Measurements from ENCODE around the gene RBMS1.

The RBMS1 gene, protein sequence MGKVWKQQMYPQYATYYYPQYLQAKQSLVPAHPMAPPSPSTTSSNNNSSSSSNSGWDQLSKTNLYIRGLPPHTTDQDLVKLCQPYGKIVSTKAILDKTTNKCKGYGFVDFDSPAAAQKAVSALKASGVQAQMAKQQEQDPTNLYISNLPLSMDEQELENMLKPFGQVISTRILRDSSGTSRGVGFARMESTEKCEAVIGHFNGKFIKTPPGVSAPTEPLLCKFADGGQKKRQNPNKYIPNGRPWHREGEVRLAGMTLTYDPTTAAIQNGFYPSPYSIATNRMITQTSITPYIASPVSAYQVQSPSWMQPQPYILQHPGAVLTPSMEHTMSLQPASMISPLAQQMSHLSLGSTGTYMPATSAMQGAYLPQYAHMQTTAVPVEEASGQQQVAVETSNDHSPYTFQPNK

DNA sequence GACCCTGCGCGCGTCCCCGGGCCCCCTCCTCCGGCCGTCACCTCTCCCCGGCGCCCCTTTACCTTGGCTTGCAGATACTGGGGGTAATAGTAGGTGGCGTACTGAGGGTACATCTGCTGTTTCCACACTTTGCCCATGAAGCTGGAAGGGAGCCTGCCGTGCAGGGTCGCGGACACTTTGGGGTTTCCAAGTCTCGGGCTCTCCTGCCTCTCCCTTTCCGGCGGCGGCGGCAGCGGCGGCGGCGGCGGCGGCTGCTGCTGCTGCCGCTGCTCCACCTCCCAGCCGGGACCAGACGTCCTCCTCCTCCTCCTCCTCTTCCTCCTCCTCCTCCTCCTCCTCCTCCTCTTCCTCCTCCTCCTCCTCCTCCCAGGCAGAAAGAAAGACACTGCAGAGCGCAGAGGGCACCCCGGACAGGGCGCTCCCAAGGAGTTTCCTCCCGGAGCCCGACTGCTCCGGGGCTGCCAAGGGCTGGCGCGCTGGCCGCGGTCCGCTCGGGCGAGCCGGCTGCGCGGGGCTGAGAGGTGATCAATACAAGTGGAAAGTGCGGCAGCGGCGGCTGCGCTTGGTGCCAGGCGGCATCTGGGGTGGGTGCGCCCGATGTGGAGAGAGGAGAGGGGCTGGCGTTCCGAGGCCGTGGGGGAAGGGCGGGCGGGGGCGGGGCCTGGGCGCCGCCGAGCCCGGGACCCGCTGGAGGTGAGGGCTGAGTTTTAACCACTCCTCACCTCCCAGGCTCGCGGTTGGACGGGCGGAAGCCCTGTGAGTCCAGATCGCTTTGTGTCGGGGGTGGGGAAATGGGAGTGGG is at the start of gene RBMS1:
Gene RBMS1, minus strand, starts transcription at position 581 of the 802 bp plus-strand sequence. Its CDS starts 444 bp downstream, at position 137.
- CTCF ChIA-PET = no interaction called here

DNA sequence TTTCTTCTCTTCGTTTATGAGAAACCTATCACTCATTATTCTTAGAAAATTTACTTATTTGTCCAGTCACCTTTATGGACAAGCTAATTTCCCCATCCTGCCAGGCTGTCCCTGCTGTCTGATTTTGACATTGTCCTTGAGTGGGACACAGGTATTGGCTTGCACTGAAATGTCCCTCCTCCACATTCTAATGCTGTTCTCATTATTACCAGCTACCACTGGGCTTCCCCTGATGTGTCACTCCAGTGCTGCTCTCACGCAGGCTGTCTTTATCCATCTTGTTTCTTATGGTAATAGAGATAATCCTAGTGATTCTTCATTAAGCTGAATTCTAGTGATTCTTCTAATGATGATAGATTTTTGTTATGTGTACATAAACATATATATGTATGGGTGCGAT is 48.1 kb upstream of the RBMS1 start:
- no peak for DNase-seq (ENCODE audit: low read depth, low spot score)
- ChIA-PET POLR2A (no interaction called here), CTCF (interaction anchor here (0.8 to 1.2 kb wide), 2 partner anchors 9 to 428 kb away, joined by 3 to 4 read pairs; no protein-coding TSS in a partner anchor)
- TF ChIP-seq, protein P1, sequence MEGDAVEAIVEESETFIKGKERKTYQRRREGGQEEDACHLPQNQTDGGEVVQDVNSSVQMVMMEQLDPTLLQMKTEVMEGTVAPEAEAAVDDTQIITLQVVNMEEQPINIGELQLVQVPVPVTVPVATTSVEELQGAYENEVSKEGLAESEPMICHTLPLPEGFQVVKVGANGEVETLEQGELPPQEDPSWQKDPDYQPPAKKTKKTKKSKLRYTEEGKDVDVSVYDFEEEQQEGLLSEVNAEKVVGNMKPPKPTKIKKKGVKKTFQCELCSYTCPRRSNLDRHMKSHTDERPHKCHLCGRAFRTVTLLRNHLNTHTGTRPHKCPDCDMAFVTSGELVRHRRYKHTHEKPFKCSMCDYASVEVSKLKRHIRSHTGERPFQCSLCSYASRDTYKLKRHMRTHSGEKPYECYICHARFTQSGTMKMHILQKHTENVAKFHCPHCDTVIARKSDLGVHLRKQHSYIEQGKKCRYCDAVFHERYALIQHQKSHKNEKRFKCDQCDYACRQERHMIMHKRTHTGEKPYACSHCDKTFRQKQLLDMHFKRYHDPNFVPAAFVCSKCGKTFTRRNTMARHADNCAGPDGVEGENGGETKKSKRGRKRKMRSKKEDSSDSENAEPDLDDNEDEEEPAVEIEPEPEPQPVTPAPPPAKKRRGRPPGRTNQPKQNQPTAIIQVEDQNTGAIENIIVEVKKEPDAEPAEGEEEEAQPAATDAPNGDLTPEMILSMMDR (IDR thresholded peaks at IDR 0.05; ENCODE audit: insufficient read depth, low read length, missing control alignments) = no peak
- H3K4me3 ChIP-seq (ENCODE audit: low read depth, low read length) = no peak overlapping the region

More for the DNA sequence above, at the start of gene RBMS1:
- DNase-seq (ENCODE audit: low read depth, low spot score) = no peak
- POLR2A ChIA-PET = interaction anchor here (0.9 kb wide), 1 partner anchor 60 kb away, joined by 3 read pairs; no protein-coding TSS in a partner anchor
- TF ChIP-seq, protein P1 (IDR thresholded peaks at IDR 0.05; ENCODE audit: insufficient read depth, low read length, missing control alignments) = no peak
- peak within 1 kb of the TSS; percentile 82 for H3K4me3 ChIP-seq (ENCODE audit: low read depth, low read length)

DNA sequence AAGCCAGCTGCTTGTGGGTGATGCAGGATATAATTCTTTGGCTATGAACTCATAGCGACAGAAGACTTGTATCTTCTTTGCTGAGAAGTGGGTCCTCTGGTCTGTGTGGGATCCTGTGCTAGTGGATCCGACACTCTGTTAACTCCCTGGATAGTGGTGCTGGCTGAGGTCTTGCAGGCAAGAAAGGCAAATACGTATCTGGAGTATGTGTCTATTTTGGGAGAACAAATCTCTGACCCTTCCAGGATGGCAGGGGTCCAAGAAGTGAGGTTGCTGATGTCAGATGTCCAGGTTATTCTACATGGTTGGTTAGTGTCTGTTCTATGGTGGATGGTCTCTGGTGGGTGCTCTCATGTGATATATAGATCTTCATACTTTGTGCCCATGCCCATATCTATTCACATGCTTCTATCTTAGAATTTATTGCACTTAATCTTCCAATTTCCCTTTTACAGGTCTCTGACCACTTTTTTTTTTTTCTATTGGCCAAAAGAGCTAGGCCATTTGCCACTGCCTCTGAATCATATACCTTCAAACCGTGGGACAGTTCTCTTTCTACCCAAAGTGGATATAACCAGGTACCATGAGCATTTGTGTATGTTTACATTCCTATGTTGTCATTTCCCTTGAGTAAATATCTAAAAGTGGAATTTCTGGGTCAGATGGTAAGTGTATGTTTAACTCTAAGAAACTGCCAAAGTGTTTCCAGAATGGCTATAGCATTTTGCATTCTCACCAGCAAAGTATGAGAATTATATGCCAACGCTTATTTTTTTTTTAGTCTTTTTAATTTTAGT is 45.1 kb upstream of the RBMS1 start:
- ChIA-PET POLR2A (no interaction called here), CTCF (no interaction called here)
- no peak for DNase-seq (ENCODE audit: low read depth, low spot score)
- H3K4me3 ChIP-seq (ENCODE audit: low read depth, low read length) = no peak overlapping the region
- TF ChIP-seq, protein P1 (IDR thresholded peaks at IDR 0.05; ENCODE audit: insufficient read depth, low read length, missing control alignments) = no peak

DNA sequence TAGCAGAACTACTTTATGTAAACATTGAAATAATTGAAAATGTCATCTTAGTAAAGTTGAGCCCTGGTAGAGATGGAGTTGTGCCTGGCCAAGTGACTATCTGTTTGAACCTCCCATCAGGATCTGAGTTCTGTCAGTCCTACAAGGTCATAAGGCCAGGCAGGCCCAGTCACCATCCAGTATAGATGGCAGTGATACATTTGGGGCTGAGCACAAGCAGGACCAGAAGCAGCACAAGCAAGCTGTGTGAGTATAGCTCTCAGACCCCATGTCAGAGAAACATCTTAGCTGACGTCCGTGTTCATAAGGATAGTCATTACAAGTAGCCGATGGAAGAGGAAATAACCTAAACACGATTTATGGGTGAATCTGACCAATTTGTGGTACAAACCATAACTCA is 44.5 kb upstream of the RBMS1 start:
- no peak overlapping the region for H3K4me3 ChIP-seq (ENCODE audit: low read depth, low read length)
- no peak for DNase-seq (ENCODE audit: low read depth, low spot score)
- TF ChIP-seq, protein P1 (IDR thresholded peaks at IDR 0.05; ENCODE audit: insufficient read depth, low read length, missing control alignments) = no peak
- ChIA-PET CTCF (no interaction called here), POLR2A (no interaction called here)

DNA sequence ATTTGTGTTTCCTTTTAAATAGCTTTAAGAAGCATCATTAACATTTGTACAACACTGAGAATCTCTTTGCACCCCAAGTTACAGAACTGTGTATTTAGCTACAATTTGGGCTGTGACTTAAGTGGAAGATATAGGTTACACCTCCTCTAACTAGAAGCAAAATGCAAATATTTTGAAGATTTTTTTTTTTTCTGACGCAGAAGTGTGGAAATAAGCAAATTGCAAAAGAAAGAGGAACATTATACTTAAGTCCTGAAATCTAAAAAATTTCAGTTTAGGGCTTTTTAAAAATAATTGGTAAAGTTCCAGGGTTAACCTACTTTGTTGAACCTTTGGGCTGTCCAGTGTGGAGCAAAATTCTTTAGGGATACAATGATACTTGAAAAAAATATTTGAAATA is 41.4 kb upstream of the RBMS1 start:
- POLR2A ChIA-PET = no interaction called here

More for the DNA sequence above, 41.4 kb upstream of the RBMS1 start:
- TF ChIP-seq, protein P1 (IDR thresholded peaks at IDR 0.05; ENCODE audit: insufficient read depth, low read length, missing control alignments) = no peak
- no peak overlapping the region for H3K4me3 ChIP-seq (ENCODE audit: low read depth, low read length)
- CTCF ChIA-PET = interaction anchor here (1.3 kb wide), 1 partner anchor 15 kb away, joined by 5 read pairs; no protein-coding TSS in a partner anchor
- DNase-seq (ENCODE audit: low read depth, low spot score) = no peak

Data from AG04449 (cell line).